Hematopoietic multipotent progenitor cell treated with erythropoietin and hydrocortisone succinate and interleukin-3 and kit ligand, for 4 days (in vitro differentiated cells): ENCODE data around the gene DTWD2.
"Not testable (repeated sequence)": the region's sequence is repeated elsewhere in the genome, so short reads cannot be mapped to it uniquely, and the experiment has no call there.

Experiments used
- DNase-seq: peaks from one replicate; pipeline ENCODE4 v3.0.0-alpha.2; 2015

Gene DTWD2

DNA sequence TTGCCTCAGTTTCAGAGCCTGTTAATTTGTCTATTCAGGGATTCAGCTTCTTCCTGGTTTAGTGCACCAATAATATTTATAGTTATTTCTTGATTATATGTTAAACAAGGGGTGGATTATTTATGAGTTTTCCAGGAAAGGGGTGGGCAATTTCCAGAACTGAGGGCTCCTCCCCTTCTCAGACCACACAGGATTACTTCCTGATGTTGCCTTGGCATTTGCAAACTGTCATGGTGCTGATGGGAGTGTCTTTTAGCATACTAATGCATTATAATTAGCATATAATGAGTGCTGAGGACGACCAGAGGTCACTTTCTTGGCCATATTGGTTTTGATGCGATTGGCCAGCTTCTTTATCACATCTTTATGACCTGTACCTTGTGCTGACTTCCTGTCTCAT, 6.2 kb upstream of the DTWD2 start:
- DNase-seq: no peak

DNA sequence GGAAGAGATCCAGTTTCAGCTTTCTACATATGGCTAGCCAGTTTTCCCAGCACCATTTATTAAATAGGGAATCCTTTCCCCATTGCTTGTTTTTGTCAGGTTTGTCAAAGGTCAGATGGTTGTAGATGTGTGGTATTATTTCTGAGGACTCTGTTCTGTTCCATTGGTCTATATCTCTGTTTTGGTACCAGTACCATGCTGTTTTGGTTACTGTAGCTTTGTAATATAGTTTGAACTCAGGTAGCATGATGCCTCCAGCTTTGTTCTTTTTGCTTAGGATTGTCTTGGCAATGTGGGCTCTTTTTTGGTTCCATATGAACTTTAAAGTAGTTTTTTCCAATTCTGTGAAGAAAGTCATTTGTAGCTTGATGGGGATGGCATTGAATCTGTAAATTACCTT, 4.8 kb upstream of the DTWD2 start:
- DNase-seq: not testable (repeated sequence)

GRCh38 chr5:118992055-118992454, 3.7 kb upstream of the DTWD2 start:
- not testable (repeated sequence) for DNase-seq

DNA sequence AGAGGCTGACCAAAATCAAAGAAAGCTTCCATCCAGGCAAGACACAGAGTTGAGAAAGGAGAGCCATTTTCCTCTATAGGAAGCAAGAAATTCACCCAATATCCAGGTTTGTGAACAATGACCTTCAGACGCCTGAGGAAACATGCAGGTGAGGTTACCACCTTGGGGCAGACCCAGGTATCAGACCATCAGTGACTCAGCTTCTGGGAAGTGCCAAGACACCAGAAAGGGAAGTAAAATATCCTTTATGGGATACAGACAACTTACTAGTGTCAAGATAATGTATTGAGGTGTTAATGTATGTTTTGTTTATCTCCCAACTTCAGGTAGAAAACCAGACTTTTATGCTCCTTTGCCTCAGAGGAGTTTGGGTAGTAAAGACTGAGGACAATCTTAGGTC, 2.2 kb upstream of the DTWD2 start:
- no peak for DNase-seq

- peak; percentile 25 for DNase-seq
Measured at GRCh38 chr5:118989816-118990215, 1.5 kb upstream of the DTWD2 start.

- no peak for DNase-seq
Measured at GRCh38 chr5:118988866-118989180, 476 bp upstream of the DTWD2 start.

DNA sequence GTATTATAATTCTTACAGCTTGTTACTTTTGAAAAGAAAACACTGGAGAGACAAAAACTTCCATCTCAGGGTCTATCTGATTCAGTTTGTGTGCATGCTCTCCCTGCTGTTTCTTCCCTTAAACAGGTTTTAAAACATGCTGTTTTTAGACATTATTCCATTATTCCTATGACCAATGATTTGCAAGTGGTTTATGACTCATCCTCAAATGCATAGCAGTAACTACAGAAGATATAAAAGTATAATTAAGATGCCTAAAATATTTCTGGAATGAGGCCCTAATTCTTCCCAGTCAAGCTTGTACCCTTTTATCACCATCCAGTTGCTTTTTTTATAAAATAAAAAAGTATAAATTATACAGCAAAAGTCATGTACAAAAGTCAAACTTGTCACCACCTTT, 3.7 kb downstream of the DTWD2 start:
- DNase-seq: no peak

DNA sequence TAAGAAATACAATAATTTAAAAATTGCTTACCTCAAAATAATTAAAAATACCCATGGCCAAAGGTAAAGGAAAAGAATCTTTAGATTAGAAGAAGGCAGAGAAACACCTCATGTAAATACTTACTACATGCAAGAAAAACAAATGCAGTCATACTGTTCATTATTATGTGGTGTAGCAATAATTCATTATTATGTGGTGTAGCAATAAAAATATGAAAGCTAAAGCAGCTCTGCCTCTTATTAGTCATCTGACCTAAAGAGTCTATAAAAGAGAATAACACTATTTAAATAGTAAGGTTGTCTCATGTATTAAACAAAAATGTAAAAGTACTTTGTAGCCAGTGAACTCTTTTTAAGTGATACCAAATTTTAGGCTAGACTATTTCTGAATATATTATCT, 6.6 kb downstream of the DTWD2 start:
- DNase-seq: no peak

DNA sequence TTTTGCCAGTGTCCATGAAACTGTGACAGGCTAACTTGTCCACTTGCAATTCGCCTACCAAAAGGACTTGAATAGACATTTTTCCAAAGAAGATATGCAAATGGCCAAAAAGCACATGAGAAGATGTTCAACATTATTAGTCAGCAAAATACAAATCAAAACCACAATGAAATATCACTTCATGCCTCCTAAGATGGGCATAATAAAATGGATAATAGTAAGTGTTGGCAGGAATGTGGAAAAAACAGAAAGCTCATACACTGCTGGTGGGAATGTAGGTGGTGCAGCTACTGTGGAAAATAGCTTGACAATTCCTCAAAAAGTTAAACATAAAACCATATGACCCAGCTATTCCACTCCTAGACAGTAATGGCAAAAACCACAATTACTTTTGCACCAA, 7.9 kb downstream of the DTWD2 start:
- no peak for DNase-seq

DNA sequence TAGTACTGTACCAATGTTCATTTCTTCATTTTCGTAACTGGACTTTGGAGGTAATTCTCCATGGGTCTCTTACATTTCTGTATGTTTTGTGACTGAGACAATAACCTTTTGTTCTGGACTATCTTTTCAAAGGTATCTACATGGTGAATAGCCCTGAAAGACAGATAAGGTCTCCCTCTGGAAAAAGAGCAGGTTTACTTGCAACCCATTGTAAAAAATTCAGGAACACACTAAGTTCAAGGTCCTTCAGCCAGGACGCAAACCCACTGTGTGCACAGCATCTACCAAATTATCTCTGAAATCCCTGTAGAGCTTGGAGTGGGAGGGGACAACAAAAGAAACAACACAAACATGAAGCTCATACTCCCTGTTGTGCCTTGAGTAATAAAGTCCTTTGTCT, 8.3 kb downstream of the DTWD2 start:
- DNase-seq: no peak

DNA sequence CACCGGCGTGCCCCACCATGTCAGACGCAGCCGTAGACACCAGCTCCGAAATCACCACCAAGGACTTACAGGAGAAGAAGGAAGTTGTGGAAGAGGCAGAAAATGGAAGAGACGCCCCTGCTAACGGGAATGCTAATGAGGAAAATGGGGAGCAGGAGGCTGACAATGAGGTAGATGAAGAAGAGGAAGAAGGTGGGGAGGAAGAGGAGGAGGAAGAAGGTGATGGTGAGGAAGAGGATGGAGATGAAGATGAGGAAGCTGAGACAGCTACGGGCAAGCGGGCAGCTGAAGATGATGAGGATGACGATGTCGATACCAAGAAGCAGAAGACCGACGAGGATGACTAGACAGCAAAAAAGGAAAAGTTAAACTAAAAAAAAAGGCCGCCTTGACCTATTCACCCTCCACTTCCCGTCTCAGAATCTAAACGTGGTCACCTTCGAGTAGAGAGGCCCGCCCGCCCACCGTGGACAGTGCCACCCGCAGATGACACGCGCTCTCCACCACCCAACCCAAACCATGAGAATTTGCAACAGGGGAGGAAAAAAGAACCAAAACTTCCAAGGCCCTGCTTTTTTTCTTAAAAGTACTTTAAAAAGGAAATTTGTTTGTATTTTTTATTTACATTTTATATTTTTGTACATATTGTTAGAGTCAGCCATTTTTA, 14.4 kb downstream of the DTWD2 start:
- DNase-seq: not testable (repeated sequence)

DNA sequence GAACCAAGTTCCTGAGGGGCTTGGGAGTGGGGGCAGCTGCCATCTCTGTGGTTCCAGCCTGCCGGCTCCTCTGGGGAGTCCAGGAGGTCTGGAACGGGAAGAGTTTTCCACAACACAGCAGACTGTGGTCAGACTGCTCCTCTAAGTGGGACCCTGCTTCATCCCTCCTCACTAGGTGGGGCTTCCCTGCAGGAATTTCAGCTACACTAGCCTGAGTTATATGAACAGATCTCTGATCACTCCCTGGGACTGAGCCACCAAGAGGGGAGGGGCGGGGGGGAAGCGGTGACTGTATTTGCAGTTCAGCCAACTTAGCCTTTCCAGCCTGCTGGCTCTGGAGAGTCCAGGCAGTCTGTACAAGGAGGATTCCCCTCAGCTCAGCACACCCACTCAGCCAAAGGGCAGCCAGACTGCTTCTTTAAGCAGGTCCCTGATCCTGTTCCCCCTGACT, 19.4 kb downstream of the DTWD2 start:
- DNase-seq: no peak

DNA sequence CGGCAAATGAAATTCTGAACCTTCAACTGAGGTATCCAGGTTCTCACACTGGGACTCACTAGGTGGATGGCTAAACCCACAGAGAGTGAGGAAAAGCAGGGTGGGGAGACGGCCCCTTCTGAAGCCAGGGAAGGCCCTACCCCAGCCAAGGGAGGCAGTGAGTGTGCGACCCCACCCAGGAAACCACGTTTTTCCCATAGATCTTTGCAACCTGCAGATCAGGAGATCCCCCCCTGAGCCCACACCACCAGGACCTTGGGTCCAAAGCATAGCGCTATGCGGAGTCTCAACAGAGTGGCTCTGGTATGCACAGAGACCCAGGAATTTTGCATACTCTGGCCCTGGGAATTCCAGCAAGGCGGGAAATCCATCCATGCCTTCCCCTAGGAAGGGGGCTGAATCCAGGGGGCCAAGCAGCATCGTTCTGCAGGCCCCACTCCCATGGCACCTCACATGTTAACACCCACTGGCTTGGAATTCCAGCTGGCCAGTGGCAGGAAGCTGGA, 19.9 kb downstream of the DTWD2 start:
- no peak for DNase-seq

- no peak for DNase-seq
Measured at GRCh38 chr5:118967059-118967508, 21.3 kb downstream of the DTWD2 start.

- DNase-seq: no peak
Measured at GRCh38 chr5:118965890-118966289, 22.5 kb downstream of the DTWD2 start.

DNA sequence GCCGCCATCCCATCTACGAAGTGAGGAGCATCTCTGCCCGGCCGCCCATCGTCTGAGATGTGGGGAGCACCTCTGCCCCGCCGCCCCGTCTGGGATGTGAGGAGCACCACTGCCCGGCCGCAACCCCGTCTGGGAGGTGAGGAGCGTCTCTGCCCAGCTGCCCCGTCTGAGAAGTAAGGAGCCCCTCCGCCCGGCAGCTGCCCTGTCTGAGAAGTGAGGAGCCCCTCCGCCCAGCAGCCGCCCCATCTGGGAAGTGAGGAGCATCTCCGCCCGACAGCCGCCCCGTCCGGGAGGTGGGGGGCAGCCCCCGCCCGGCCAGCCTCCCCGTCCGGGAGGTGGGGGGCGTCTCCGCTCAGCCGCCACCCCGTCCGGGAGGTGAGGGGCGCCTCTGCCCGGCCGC, 23.4 kb downstream of the DTWD2 start:
- not testable (repeated sequence) for DNase-seq

- DNase-seq: not testable (repeated sequence)
Measured at GRCh38 chr5:118964388-118964787, 24.0 kb downstream of the DTWD2 start.

- no peak for DNase-seq
Measured at GRCh38 chr5:118963169-118963568, 25.2 kb downstream of the DTWD2 start.

DNA sequence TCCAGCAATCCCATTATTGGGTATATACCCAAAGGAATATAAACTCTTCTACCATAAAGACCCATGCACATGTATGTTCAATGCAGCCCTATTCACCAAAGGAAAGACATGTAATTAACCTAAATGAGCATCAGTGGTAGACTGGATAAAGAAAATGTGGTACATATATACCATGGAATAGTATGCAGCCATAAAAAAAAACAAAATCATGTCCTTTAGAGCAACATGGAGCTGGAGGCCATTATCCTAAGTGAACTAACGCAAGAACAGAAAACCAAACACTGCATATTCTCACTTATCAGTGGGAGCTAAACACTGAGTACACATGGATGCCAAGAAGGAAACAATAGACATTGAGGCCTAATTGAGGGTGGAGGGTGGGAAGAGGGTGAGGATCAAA, 27.8 kb downstream of the DTWD2 start:
- DNase-seq: no peak

DNA sequence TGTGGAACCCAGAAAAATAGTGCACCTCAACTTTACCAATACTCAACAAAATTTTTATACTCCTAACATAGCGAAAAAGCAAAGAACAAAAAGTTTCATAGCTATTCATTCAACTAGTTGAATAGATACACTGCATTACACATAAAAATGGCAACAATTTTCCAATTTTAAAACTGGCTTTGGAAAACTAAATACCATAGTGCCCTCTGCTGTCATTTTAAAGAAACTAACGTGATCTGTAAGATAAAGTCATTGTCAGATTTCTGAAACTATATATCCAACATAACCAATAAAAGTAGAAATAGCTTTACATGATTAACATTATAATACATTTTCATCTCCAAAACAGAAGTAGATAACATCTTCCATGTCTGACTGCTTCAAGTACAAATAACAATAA, 31.6 kb downstream of the DTWD2 start:
- DNase-seq: peak; percentile 79

DNA sequence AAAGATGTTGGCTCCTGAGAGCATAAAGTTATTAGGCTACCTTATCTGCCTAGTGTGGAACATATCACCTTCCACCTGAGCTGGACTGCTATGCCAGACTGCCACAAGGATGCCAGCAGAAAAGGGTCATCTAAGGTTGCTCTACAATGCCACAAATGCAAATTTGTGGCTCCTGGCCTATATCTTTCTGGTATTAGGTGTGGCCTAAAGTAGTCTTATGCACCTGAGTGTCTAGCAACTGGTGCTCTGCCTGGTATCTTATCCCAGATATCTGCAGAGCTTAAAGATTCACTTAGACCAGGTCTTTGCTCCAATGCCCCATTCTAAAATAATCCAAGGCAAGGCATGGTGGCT, 34.7 kb downstream of the DTWD2 start:
- no peak for DNase-seq

DNA sequence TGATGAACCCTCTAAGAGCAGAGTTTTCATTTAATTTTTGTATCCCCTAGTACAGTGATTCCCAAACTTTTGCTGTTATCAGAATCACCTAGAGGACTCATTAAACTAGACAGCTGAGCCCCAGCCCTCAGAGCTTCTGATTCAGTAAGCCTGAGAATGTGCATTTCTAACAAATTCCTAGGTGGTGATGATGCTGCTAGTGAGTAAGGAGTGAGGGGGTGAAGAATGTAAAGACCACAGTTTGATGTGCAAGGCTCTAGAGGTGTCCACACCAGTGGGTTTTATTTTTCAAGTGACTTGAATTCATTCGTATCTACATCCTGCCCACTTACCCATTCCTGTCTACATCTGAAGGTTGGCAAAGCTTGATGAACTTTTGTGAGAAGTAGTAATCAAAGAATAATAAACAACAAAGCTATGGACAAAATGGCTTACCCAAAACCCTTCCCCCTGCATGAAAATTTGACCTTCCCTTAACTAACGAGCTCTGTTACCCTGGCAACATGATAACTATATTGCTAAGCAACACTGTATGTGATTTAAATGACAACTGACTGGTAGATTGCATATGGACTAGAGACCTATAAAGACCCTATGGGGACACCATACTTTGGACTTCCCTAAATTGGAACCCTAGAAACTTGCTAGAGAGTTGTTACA, 35.2 kb downstream of the DTWD2 start:
- DNase-seq: peak; percentile 15

DNA sequence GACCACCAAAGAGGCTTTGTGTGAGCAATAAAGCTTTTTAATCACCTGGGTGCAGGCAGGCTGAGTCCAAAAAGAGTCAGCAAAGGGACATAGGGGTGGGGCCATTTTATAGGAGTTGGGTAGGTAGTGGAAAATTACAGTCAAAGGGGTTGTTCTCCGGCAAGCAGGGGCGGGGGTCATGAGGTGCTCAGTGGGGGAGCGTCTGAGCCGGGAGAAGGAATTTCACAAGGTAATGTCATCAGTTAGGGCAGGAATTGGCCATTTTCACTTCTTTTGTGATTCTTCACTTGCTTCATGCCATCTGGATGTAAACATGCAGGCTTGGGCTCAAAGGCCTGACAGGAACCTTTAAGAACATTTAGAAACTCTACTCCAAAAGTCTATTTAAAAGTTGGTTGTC, 36.0 kb downstream of the DTWD2 start:
- DNase-seq: not testable (repeated sequence)

DNA sequence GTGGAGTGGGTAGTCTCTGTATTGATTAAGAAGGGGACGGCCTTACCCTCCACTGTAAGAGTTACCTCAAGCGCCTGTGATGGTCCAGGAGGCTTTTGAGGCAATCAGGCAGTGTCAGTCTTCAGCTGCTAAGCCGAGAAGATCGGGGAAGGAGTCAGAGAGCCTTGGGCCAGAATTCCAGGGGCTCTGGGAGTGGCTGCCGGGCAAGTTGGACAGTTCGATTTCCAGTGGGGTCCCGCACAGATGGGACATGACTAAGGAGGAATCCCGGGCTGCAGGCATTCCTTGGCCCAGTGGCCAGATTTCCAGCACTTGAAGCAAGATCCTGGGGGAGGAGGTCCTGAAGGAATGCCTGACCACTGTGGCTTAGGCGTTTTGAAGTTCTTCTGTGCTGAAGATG, 38.0 kb downstream of the DTWD2 start:
- not testable (repeated sequence) for DNase-seq
